ENCODE results near the gene C22orf39. TPM values are rescaled to one million over a fixed set of nuclear protein-coding genes. Genes with fewer than 3 reads are reported as not detected.

The C22orf39 gene
- polyA plus RNA-seq, 3 donors: 39.7 to 45.6 (median 44.3) TPM

GRCh38 chr22:19405133-19405532 is 42.4 kb downstream of the C22orf39 start:
- no peak for DNase-seq (ENCODE audit: low read depth in 3 of 3, low spot score in 2 of 3)

- DNase-seq (ENCODE audit: low read depth in 3 of 3, low spot score in 2 of 3): no peak
Observed at GRCh38 chr22:19404676-19405075, 42.8 kb downstream of the C22orf39 start.

GRCh38 chr22:19402642-19403191 is 44.8 kb downstream of the C22orf39 start:
- no peak for DNase-seq (ENCODE audit: low read depth in 3 of 3, low spot score in 2 of 3)

GRCh38 chr22:19401483-19401882 is 46.0 kb downstream of the C22orf39 start:
- DNase-seq (ENCODE audit: low read depth in 3 of 3, low spot score in 2 of 3): no peak

- no peak for DNase-seq (ENCODE audit: low read depth in 3 of 3, low spot score in 2 of 3)
Observed at GRCh38 chr22:19400881-19401280, 46.6 kb downstream of the C22orf39 start.

GRCh38 chr22:19398652-19399051 is 48.9 kb downstream of the C22orf39 start:
- no peak for DNase-seq (ENCODE audit: low read depth in 3 of 3, low spot score in 2 of 3)

GRCh38 chr22:19398206-19398605 is 49.3 kb downstream of the C22orf39 start:
- no peak for DNase-seq (ENCODE audit: low read depth in 3 of 3, low spot score in 2 of 3)

GRCh38 chr22:19397734-19398104 is 49.8 kb downstream of the C22orf39 start:
- no peak for DNase-seq (ENCODE audit: low read depth in 3 of 3, low spot score in 2 of 3)

GRCh38 chr22:19396934-19397733 is 50.4 kb downstream of the C22orf39 start:
- no peak for DNase-seq (ENCODE audit: low read depth in 3 of 3, low spot score in 2 of 3)

- DNase-seq (ENCODE audit: low read depth in 3 of 3, low spot score in 2 of 3): no peak
Observed at GRCh38 chr22:19396561-19396933, 51.0 kb downstream of the C22orf39 start.

GRCh38 chr22:19395276-19395675 is 52.2 kb downstream of the C22orf39 start:
- no peak for DNase-seq (ENCODE audit: low read depth in 3 of 3, low spot score in 2 of 3)

GRCh38 chr22:19394274-19395050 is 53.0 kb downstream of the C22orf39 start:
- DNase-seq (ENCODE audit: low read depth in 3 of 3, low spot score in 2 of 3): no peak

GRCh38 chr22:19393704-19394103 is 53.8 kb downstream of the C22orf39 start:
- no peak for DNase-seq (ENCODE audit: low read depth in 3 of 3, low spot score in 2 of 3)

Other genes with a start within 250 kb of the C22orf39 start
- gene CLTCL1, start 156.0 kb downstream of the C22orf39 start, polyA plus RNA-seq (ENCODE audit: insufficient read length in 3 of 3): 1 to 10 TPM; 3.9 to 5.4 (median 4.5) TPM
- 10 to 100 TPM; 32.3 to 35.5 (median 34.9) TPM for gene HIRA, start 16.0 kb downstream of the C22orf39 start, polyA plus RNA-seq (ENCODE audit: insufficient read length in 3 of 3)
- gene MRPL40, start 15.2 kb downstream of the C22orf39 start, polyA plus RNA-seq (ENCODE audit: insufficient read length in 3 of 3): 10 to 100 TPM; 48.1 to 51.3 (median 49.1) TPM
- 10 to 100 TPM; 67.7 to 77.5 (median 70.7) TPM for gene UFD1, start 31.5 kb upstream of the C22orf39 start, polyA plus RNA-seq (ENCODE audit: insufficient read length in 3 of 3)
- gene CDC45, start 32.2 kb upstream of the C22orf39 start, polyA plus RNA-seq (ENCODE audit: insufficient read length in 3 of 3): 10 to 100 TPM; 17.0 to 18.7 (median 18.1) TPM
- 10 to 100 TPM; 16.6 to 24.5 (median 22.2) TPM for gene CLDN5, start 76.7 kb upstream of the C22orf39 start, polyA plus RNA-seq (ENCODE audit: insufficient read length in 3 of 3)

Measured in right renal cortex interstitium (tissue), 3 donors.